GM19463 (cell line): ENCODE data around the gene C3orf18.

ENCODE experiments used
- ATAC-seq: cut with Tn5 transposase; IDR thresholded peaks from one replicate; pipeline ENCODE4 v1.9.1; 2021; ENCODE audit warnings: mild to moderate bottlenecking, moderate library complexity; ENCODE audit not compliant: unreplicated experiment

The C3orf18 gene

GRCh38 chr3:50551681-50552435, 15.7 kb downstream of the C3orf18 start:
- no peak for ATAC-seq

DNA sequence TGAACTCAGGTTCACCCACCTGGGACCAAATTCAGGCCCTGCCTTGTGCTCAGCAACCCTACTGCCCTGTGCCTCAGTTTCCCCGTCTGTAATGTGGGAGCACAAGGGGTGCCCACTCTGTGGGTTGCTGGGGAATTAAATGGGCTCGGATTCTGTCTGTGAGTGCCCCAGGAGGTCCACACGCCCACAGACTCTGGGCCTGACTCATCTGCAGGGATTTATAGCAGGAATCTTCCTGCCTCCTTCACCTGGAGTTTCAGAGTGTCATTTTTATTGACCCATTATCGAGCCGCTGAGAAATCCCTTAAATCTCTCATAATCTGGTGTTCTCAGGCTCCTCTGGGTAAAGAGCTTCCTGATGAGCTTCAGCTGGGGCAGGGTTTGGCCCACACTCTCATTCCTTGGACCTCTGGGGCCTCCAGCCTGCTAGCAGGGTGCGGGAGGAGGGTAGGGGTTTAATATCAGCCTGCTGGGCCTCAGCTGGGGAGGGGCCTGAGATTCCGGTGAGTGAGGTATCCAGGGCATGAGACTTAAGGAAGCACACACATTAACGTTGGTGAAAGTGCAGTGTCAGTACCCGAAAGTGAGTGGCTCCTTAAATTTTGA, 16.4 kb downstream of the C3orf18 start:
- no peak for ATAC-seq

- ATAC-seq, result no peak
These were observed 17.3 kb downstream of the C3orf18 start for GRCh38 chr3:50550079-50550736.

DNA sequence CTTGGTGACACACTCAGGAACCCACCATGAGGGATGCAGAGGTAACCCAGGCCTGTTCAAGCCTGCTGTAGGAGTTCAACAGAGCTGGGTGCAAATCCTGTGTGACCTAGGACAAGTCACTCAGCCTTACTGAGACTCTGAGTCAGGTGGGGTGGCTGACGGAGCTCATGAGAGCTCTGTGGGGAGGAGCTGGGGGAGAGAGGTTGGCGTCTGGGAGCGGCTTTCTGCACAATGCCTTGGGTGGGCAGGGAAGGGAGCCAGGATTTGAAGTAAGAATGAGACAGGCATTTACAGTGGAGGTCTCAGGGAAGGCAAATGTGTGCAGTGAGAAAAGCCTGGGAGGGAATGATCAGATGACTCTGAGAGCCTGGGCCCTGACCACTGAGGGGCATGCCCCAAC, 18.3 kb downstream of the C3orf18 start:
- no peak for ATAC-seq

DNA sequence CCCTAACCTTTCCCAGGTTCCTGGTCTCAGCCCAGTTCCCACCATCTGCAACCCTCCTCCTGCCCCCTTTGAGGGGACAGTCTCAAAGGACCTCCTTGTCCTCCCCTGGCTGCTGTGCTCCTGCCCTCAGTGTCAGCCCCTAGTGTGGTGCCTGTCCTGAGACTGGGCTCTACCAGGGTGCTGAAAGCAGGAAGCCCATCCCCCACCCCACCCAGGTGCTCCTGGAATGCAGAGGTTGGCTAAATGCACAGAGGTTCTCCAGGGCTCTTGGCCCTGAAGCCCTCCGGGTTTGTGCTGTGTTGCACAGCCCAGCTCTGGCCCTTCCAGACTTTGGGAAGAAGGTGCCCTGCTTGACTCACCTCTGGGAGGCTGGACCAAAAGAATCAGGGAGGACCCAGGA, 21.8 kb downstream of the C3orf18 start:
- no peak for ATAC-seq

GRCh38 chr3:50542177-50543034, 25.1 kb downstream of the C3orf18 start:
- ATAC-seq, result no peak

GRCh38 chr3:50539356-50540286, 27.9 kb downstream of the C3orf18 start:
- ATAC-seq, result no peak

DNA sequence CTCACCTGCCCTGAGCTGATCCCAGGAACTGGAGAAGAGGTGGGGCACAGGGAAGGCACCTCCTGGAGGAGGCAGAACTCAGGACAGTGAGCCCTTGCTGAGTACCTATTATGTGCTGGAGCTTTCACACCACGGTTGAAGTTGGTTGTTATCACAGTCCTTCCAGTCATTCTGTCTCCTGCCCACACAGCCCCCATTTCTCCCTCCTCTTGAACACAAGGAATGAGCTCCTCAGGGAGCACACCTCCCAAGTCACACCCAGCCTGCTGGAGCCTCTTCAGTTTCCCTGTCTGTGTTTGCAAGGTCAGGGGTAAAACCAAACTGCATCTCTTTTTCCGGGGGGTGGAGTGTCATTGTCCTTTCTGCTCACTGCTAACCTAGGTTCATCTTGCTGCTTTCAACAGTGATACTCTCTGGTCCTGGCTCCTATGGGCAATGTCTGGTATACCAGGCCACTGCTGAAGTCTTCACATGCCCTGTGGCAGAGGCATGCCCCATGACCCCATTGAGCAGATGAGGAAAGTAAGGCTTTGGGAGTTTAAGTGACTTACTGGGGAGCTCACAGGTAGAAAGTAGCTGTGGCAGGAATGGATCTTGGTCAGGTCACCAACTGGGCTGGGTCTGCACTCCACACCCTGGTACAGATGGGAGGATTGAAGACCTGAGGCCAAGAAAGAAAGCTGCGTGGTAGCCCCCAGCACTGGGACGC, 30.0 kb downstream of the C3orf18 start:
- no peak for ATAC-seq

- no peak for ATAC-seq
These were observed 30.9 kb downstream of the C3orf18 start for GRCh38 chr3:50536471-50537180.

- no peak for ATAC-seq
These were observed 32.7 kb downstream of the C3orf18 start for GRCh38 chr3:50534681-50535330.

GRCh38 chr3:50533807-50534461, 33.6 kb downstream of the C3orf18 start:
- no peak for ATAC-seq

DNA sequence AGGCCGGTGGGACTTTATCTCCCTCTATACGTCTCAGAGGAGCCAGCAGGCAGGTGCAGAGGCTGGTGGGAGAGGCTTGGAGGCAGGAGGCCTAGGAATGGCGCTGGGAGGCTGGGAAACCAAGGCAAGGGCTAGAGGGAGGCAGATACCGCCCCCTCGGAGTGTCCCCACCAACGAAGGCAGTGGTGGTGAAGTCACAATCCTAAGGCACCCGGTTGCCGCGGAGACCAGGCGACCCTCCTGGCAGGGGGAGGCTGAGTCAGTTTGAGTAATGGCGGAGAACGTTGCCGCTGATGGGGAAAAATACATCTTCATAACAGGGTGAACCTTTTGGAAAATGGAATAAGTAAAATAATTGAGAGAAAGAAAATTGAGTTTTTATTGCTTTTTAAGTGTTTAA, 34.2 kb downstream of the C3orf18 start:
- ATAC-seq, result no peak

DNA sequence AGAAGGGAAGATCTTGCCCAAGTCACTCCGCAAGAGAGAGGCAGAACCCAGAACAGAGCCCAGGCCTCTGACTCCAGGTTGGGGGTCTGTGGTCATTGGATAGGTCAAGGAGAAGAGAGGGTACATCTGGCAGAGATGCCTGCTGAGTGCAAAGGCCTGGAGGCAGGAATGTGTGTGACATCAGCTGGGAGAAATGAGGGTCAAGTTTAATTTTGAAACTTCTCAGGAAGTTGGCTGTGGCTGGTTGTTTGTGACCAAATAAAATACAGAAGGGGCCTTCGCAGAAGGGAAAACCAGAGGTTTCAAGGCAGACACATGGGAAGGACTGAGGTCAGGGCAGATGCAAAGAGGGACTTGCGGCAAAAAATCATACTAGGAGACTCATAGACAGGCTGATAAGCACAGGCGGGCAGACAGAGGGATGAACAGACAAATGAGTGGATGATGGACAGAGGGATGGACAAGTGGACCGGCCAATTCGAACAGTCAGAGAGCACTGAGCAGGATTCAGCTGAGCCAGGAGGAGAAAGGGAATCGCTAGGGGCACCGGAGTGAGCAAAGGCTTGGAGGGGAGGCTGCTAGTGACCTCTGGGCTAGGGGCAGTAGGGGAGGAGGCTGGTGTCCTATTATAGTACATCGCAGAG, 35.4 kb downstream of the C3orf18 start:
- no peak for ATAC-seq

DNA sequence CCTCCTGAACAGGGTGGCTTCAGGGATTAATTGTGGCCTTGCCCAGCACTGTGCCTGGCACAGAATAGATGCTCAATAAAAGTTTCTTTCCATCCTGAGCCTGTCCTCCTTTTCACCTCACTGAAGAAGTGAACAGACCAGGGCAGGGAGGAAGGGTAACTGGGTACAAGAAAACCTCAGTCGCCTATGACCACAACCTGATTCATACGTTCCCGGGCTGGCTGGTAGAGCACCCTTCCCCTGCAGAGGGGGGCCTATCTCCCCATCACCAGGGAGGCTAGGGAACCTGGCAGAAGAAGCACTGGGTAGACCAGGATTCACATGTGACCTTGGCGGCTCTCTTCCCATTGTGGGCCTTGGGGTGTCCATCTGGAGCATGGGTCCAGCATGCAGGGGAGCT, 36.3 kb downstream of the C3orf18 start:
- no peak for ATAC-seq

GRCh38 chr3:50530001-50530970, 37.3 kb downstream of the C3orf18 start:
- no peak for ATAC-seq

DNA sequence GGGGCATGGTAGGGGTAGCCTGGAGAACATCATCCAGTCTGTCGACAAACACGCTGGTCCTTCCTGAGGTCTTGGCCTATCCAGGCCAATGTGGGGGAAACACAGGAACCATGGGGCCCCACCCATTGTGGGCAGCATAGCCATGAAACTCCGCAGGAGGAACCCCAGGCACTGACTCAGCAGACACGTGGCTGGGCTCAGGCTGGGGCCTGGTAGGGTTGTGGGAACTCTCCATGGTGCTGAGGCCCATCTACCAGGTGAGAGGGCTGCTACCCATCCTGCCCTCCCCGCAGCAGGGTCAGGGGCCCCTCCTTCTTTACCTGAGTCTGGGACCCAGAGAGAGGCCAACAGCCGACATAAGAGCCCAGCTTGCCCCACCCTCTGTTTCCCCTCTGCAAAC, 41.6 kb downstream of the C3orf18 start:
- no peak for ATAC-seq
